Thyroid gland (tissue), 4 donors: ENCODE measurements around the gene TRIM41. TPM values are rescaled to one million over a fixed set of nuclear protein-coding genes. Genes with fewer than 3 reads are reported as not detected.

Source experiments
- DNase-seq, 2 donors: peaks; one replicate each; pipeline ENCODE4 v3.0.0-alpha.2; 2019
- H3K27ac ChIP-seq, 3 donors: fragments of 200-600 bp; sonication (generic); 1 replicate in 2 of 3; 2 replicates in 1 of 3; pipeline ENCODE4 v1.5.1; 2016 to 2019; ENCODE audit warnings: mild to moderate bottlenecking in 1 of 3, moderate library complexity in 1 of 3
- H3K27me3 ChIP-seq: fragments of 200-600 bp; sonication (generic); one replicate; pipeline ENCODE4 v1.5.1; 2019
- H3K36me3 ChIP-seq, 2 donors: fragments of 200-600 bp; sonication (generic); one replicate each; pipeline ENCODE4 v1.5.1; 2016 to 2019
- H3K4me1 ChIP-seq, 2 donors: fragments of 200-600 bp; sonication (generic); one replicate each; pipeline ENCODE4 v1.5.1; 2017 to 2019
- H3K4me3 ChIP-seq, 3 donors: fragments of 200-600 bp; sonication (generic); replicated peaks in 1 of 3; 1 replicate in 2 of 3; 2 replicates in 1 of 3; pipeline ENCODE4 v1.5.1; 2016; ENCODE audit warnings: mild to moderate bottlenecking in 1 of 3
- H3K9me3 ChIP-seq: fragments of 200-600 bp; sonication (generic); one replicate; pipeline ENCODE4 v1.5.1; 2017
- CTCF ChIP-seq, 6 experiments: fragments of 200-600 bp in 3 of 6; fragments of 450-650 bp in 3 of 6; sonication (generic) in 3 of 6; IDR thresholded peaks; one replicate each; pipeline ENCODE4 v1.5.1; 2016 to 2019; ENCODE audit warnings: antibody characterized with exemption in 6 of 6, mild to moderate bottlenecking in 2 of 6, inconsistent platforms in 1 of 6, moderate library complexity in 1 of 6
- POLR2A ChIP-seq, 2 donors: fragments of 450-650 bp; IDR thresholded peaks; one replicate each; pipeline ENCODE4 v1.6.1; 2017; ENCODE audit warnings: antibody characterized with exemption in 2 of 2, mild to moderate bottlenecking in 2 of 2, moderate library complexity in 1 of 2
- WGBS, 2 donors: methylation state at CpG; one replicate each; pipeline ENCODE4 v1.1.5; 2017; 5-methylcytosine and 5-hydroxymethylcytosine counted together
- intact Hi-C: fragments of 100-400 bp; cut with DNase I; formaldehyde crosslinking; loops from one replicate; pipeline ENCODE4 v1.15.1; 2023
- total RNA-seq, 4 donors: library from RNA; depleted of rRNA; stranded (reverse); fragments of >200 nt; gene quantifications; one replicate each; pipeline ENCODE4 v1.2.3, GENCODE V29; 2016

Gene TRIM41
- total RNA-seq, 4 donors from 2014 or later: 18.8 to 31.1 (median 22.8) TPM

GRCh38 chr5:181233088-181233800, 10.2 kb downstream of the TRIM41 start:
- no peaks in the 10 kb centered on the region for H3K9me3 ChIP-seq
- intact Hi-C loops: no loop called here
- peaks cover 49 to 66% of the 10 kb centered on the region in 2 donors for H3K36me3 ChIP-seq
- H3K4me1 ChIP-seq: no peaks in the 10 kb centered on the region
- no peak for DNase-seq
- H3K27me3 ChIP-seq: no peaks in the 10 kb centered on the region
- WGBS, 2 donors: 82 to 85% methylated on average over 15 to 16 of the region's 16 CpGs
- no peak for TF ChIP-seq CTCF (IDR thresholded peaks at IDR 0.05)
- TF ChIP-seq POLR2A (IDR thresholded peaks at IDR 0.05): no peak
- no peak overlapping the region for H3K27ac ChIP-seq
- H3K4me3 ChIP-seq: no peak overlapping the region

GRCh38 chr5:181233801-181234454, 10.8 kb downstream of the TRIM41 start:
- H3K36me3 ChIP-seq: peaks cover 56 to 73% of the 10 kb centered on the region in 2 donors
- no peaks in the 10 kb centered on the region for H3K4me1 ChIP-seq
- no peak overlapping the region for H3K27ac ChIP-seq
- DNase-seq: no peak
- no peak for TF ChIP-seq POLR2A (IDR thresholded peaks at IDR 0.05)
- TF ChIP-seq CTCF (IDR thresholded peaks at IDR 0.05): no peak
- H3K9me3 ChIP-seq: no peaks in the 10 kb centered on the region
- no peak overlapping the region for H3K4me3 ChIP-seq
- intact Hi-C loops: no loop called here
- no peaks in the 10 kb centered on the region for H3K27me3 ChIP-seq
- WGBS, 2 donors: 80 to 95% methylated on average over 1 to 20 of the region's 24 CpGs

DNA sequence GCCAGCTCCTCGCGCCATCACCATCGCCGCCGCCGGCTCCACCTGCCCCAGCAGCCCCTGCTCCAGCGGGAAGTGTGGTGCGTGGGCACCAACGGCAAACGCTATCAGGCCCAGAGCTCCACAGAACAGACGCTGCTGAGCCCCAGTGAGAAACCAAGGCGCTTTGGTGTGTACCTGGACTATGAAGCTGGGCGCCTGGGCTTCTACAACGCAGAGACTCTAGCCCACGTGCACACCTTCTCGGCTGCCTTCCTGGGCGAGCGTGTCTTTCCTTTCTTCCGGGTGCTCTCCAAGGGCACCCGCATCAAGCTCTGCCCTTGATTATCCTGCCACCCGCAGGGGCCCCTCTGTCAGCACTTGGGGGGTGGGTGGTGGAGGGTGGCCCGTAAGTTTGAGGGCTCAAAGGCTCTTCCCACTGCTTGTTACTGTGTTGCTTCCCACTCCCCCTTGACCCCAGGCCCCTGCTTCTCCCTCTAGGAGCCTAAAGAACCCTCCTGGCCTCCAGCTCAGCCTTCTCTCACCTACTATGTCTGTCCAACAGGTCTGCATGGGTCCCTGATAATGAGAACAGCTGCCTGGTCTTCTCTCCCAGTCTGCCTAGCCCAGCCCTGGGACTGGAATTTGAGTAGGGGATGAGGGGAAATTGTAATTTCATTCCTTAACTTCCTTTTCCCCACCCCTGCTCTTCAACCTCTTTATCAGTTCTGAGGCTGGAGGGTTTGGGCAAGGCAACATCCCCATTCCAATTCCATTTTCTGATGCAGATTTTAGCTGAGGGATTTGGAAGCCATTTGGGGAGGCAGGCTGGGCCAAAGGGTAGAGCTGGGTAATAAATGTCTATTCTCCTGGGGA, 11.6 kb downstream of the TRIM41 start:
- no peak overlapping the region for H3K27ac ChIP-seq
- WGBS, 2 donors: 89 to 94% methylated on average over 12 to 18 of the region's 22 CpGs
- H3K4me1 ChIP-seq: no peaks in the 10 kb centered on the region
- no peaks in the 10 kb centered on the region for H3K27me3 ChIP-seq
- no peaks in the 10 kb centered on the region for H3K9me3 ChIP-seq
- DNase-seq: no peak
- TF ChIP-seq POLR2A (IDR thresholded peaks at IDR 0.05): no peak
- TF ChIP-seq CTCF (IDR thresholded peaks at IDR 0.05): no peak
- intact Hi-C loops: no loop called here
- H3K36me3 ChIP-seq: peaks cover 63 to 81% of the 10 kb centered on the region in 2 donors
- H3K4me3 ChIP-seq: no peak overlapping the region

GRCh38 chr5:181235323-181235688, 12.2 kb downstream of the TRIM41 start:
- Histone ChIP-seq H3K27ac (no peak overlapping the region), H3K4me3 (no peak overlapping the region), H3K36me3 (peaks cover 70 to 87% of the 10 kb centered on the region in 2 donors), H3K27me3 (no peaks in the 10 kb centered on the region), H3K9me3 (no peaks in the 10 kb centered on the region), H3K4me1 (no peaks in the 10 kb centered on the region)
- DNase-seq: no peak
- 86 to 89% methylated on average over 5 of the region's 5 CpGs for WGBS, 2 donors
- intact Hi-C loops: no loop called here
- TF ChIP-seq CTCF (IDR thresholded peaks at IDR 0.05) (no peak), POLR2A (IDR thresholded peaks at IDR 0.05) (no peak)
